Aorta (tissue), 5 donors: ENCODE measurements around the gene EN2. TPM values are rescaled to one million over a fixed set of nuclear protein-coding genes. Genes with fewer than 3 reads are reported as not detected.

Experiments
- ATAC-seq: fragments of 200-7000 bp; cut with Tn5 transposase; one replicate; pipeline ENCODE4 v1.9.1; 2022; ENCODE audit warnings: moderate library complexity; ENCODE audit not compliant: low FRiP score
- DNase-seq, 2 donors: peaks; one replicate each; pipeline ENCODE4 v3.0.0-alpha.2; 2020
- H3K27ac ChIP-seq, 2 donors: one replicate each; pipeline ENCODE4 v1.5.1; 2013; ENCODE audit warnings: low read length in 2 of 2, mild to moderate bottlenecking in 2 of 2, moderate library complexity in 2 of 2, control low read depth in 1 of 2, inconsistent platforms in 1 of 2, low read depth in 1 of 2
- H3K27me3 ChIP-seq, 2 donors: one replicate each; pipeline ENCODE4 v1.6.1; 2013; ENCODE audit warnings: control low read depth in 1 of 2, low read length in 1 of 2, mild to moderate bottlenecking in 1 of 2, moderate library complexity in 1 of 2; ENCODE audit not compliant: insufficient read depth in 2 of 2, control insufficient read depth in 1 of 2
- H3K36me3 ChIP-seq, 2 donors: one replicate each; pipeline ENCODE4 v1.6.1; 2013; ENCODE audit warnings: control low read depth in 1 of 2, low read length in 1 of 2, mild to moderate bottlenecking in 1 of 2; ENCODE audit not compliant: insufficient read depth in 2 of 2, control insufficient read depth in 1 of 2
- H3K4me1 ChIP-seq, 2 donors: one replicate each; pipeline ENCODE4 v1.6.1; 2013; ENCODE audit warnings: low read length in 2 of 2, control low read depth in 1 of 2, mild to moderate bottlenecking in 1 of 2, moderate library complexity in 1 of 2; ENCODE audit not compliant: insufficient read depth in 2 of 2, control insufficient read depth in 1 of 2
- H3K4me3 ChIP-seq, 2 donors: one replicate each; pipeline ENCODE4 v1.5.1; 2013; ENCODE audit warnings: low read length in 2 of 2, control low read depth in 1 of 2, mild to moderate bottlenecking in 1 of 2
- H3K9me3 ChIP-seq: one replicate; pipeline ENCODE4 v1.6.1; 2013; ENCODE audit warnings: mild to moderate bottlenecking, low read length; ENCODE audit not compliant: control insufficient read depth
- WGBS, 2 donors: extraction: QIAGEN DNeasy Blood & Tissue Kit; methylation state at CpG; one replicate each; pipeline ENCODE4 v1.1.7; 2013; 5-methylcytosine and 5-hydroxymethylcytosine counted together
- intact Hi-C, 2 donors: fragments of 100-400 bp; cut with DNase I; formaldehyde crosslinking; loops; one replicate each; pipeline versions ENCODE4 v1.14.2 to v1.15.0; 2022
- polyA plus RNA-seq, 2 donors: library from polyadenylated mRNA; stranded (reverse); fragments of 200-250 nt; gene quantifications; one replicate each; pipeline ENCODE4 v1.2.3, GENCODE V29; 2013
- total RNA-seq, 2 donors: library from RNA; stranded (reverse); fragmentation: NEBNext Ultra II Directional; extraction: Animal tissue kit (Norgen Biotek cat#: 25700); gene quantifications; one replicate each; pipeline ENCODE4 v1.2.1, GENCODE V29; 2021
- donor health status: healthy with polysubstance abuse.
- donor health status: Bipolar disorder and iron deficiency.
- donor health status: DM: no; HTN: no; CAD: no.
- donor health status: DM: no; HTN: no; CAD: no.
- donor health status: DM: yes; HTN: yes; CAD: no.

EN2 gene
- total and polyA plus RNA-seq, 4 donors: not detected

DNA sequence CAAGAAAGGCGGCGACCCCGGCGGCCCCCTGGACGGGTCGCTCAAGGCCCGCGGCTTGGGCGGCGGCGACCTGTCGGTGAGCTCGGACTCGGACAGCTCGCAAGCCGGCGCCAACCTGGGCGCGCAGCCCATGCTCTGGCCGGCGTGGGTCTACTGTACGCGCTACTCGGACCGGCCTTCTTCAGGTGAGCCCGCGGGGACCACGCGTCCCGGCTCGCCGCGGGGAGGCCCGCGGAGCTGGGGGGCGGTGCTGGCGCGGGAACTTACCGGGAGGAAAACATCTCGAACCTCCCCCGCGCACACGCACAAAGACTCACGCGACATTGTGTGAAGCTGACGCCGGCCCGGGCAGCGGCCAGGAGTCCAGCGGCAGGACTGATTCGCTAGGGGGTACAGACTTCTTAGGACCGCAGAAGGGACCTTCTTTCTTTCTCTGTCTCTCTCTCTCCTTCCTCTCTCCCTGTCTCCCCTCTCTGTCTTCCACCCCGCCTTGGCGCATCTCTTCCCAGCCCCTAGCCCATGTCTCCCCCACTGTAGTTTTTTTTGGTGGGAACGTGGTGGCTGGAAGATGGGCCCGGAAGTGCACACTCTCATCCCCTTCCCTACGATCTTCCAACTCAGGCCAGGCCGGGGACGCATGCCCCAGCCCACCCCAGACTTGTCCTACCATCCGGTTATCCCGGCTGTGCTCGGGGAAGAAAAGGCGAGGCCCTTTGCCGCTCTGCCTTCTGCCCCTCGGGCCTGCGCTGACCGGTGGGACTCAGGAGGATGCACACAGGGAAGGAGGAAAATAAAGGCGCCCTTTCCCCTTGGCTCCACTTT is 1.2 kb downstream of the EN2 start:
- H3K9me3 ChIP-seq: no peaks in the 10 kb centered on the region
- DNase-seq: peak in 1 of 2 donors; percentile 71
- WGBS, 2 donors: 3 to 4% methylated on average over 66 to 68 of the region's 68 CpGs
- H3K27ac ChIP-seq: no peak overlapping the region
- H3K4me1 ChIP-seq: no peaks in the 10 kb centered on the region
- ATAC-seq: no peak
- no peaks in the 10 kb centered on the region for H3K36me3 ChIP-seq
- H3K4me3 ChIP-seq: peak overlapping the region in 1 of 2 donors; percentile 35
- intact Hi-C loops: no loop called here
- H3K27me3 ChIP-seq: no peaks in the 10 kb centered on the region

DNA sequence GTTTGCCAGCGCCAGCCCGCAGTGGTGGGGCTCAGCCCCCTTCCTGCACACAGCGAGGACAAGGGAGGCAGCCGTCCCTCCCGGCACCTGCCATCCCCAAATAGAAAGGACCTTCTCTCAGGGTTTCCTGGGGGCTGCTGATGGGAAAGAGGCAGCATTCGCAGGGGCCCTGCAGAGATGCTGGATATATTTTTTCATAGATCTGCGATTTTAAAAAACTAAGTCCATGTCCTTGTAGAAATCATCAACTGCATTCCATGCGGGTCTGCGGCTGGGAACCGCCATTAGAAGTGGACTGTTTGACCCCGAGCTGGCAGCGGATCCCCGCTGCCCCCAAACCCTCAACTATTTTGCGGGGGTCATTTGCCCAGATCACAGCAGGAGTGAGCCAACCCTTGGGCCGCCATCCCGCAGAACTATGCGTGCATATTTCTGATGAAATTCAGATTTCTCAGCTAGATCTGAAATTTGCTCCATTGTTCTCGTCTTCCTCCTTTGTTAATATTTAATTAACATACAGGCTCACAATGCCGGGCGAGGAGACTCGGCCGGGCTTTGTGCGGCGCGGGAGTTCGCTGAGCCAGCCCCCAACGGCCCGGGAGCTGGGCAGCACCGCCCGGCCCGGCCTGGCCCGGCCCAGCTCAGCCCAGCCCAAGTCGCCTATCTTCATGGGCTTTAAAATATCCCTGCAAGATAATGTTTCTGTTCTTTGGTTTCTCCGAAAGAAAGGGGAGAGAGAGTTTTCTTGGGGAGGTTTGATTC is 2.0 kb downstream of the EN2 start:
- 14 to 15% methylated on average over 34 of the region's 34 CpGs for WGBS, 2 donors
- H3K4me3 ChIP-seq: no peak overlapping the region
- H3K27ac ChIP-seq: no peak overlapping the region
- ATAC-seq: no peak
- H3K9me3 ChIP-seq: no peaks in the 10 kb centered on the region
- H3K27me3 ChIP-seq: no peaks in the 10 kb centered on the region
- no peaks in the 10 kb centered on the region for H3K36me3 ChIP-seq
- intact Hi-C loops: no loop called here
- no peaks in the 10 kb centered on the region for H3K4me1 ChIP-seq
- DNase-seq: peak in 1 of 2 donors; percentile 36

DNA sequence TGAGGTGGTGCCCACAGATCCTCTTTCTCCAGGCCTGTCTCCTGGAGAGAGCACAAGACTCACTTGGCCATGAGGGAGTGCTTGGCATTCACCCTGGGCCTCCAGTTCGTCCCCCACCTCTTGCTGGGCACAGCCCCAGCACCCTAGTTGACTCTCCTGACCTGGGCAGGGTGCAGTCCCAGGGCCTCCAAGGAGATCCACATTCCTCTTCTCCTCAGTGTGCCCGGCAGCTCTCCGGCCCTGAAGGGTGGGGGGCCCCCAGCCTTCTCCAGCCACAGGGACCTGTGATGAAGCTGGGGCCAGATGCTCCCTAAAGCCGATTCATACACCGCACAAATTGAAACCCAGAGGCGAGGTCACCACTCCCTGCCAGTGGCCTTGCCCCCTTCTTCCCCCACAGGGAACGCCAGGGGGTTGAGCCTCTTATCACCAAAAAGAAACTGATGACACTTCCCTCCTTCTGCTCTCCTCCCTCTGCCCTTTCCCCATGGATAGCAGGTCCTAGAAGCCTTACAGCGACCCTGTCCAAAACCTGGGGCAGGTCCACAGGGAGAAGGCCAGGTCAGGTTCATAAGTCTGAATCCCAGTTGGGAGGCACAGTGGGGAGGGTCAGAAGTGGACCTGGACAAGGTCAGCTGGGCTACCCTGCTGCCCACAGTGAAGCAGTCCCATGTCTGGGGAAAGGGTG is 3.1 kb downstream of the EN2 start:
- Histone ChIP-seq H3K27me3 (no peaks in the 10 kb centered on the region), H3K9me3 (no peaks in the 10 kb centered on the region), H3K4me1 (no peaks in the 10 kb centered on the region), H3K36me3 (no peaks in the 10 kb centered on the region), H3K27ac (no peak overlapping the region), H3K4me3 (no peak overlapping the region)
- intact Hi-C loops: no loop called here
- DNase-seq: peak in 1 of 2 donors; percentile 51
- no peak for ATAC-seq
- WGBS, 2 donors: 31 to 37% methylated on average over 8 of the region's 8 CpGs

DNA sequence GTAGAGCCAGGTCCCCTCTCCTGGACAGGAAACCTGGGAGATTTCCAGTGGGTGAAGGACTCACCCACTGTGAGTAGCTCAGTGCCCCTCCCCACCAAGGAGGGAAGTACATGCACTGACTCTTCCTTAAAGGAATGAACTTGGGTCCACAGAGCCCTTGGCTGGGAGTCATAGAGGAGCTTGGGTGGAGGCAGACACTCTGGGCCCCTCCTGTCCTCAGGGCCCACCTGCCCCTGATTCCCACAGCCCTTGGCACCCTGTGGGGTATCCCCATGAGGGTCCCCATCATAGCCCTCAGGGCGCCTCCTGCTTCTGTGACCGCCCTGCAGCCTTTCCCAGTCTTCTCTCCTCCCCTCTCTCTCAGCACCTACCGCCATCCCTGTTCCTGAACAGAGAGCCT is 3.7 kb downstream of the EN2 start:
- no peaks in the 10 kb centered on the region for H3K36me3 ChIP-seq
- H3K4me1 ChIP-seq: no peaks in the 10 kb centered on the region
- 52 to 71% methylated on average over 3 of the region's 3 CpGs for WGBS, 2 donors
- H3K4me3 ChIP-seq: no peak overlapping the region
- no peaks in the 10 kb centered on the region for H3K27me3 ChIP-seq
- H3K27ac ChIP-seq: no peak overlapping the region
- DNase-seq: peak in 1 of 2 donors; percentile 22
- no peaks in the 10 kb centered on the region for H3K9me3 ChIP-seq
- ATAC-seq: no peak
- intact Hi-C loops: no loop called here

DNA sequence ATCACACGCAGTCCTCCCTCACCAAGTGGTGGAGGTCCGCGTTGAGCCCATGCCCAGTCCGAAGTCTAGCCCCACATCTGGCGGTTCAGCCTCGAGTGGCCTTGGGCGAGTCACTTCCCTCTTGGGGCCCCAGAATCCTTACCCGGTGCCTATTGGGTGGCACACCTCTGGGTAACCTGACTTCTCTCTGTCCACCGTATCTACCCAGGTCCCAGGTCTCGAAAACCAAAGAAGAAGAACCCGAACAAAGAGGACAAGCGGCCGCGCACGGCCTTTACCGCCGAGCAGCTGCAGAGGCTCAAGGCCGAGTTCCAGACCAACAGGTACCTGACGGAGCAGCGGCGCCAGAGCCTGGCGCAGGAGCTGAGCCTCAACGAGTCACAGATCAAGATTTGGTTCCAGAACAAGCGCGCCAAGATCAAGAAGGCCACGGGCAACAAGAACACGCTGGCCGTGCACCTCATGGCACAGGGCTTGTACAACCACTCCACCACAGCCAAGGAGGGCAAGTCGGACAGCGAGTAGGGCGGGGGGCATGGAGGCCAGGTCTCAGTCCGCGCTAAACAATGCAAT is 4.3 kb downstream of the EN2 start:
- DNase-seq: peak in 1 of 2 donors; percentile 63
- Histone ChIP-seq H3K36me3 (no peaks in the 10 kb centered on the region), H3K4me1 (no peaks in the 10 kb centered on the region), H3K4me3 (no peak overlapping the region), H3K9me3 (no peaks in the 10 kb centered on the region), H3K27me3 (no peaks in the 10 kb centered on the region), H3K27ac (no peak overlapping the region)
- WGBS, 2 donors: 18 to 21% methylated on average over 33 of the region's 33 CpGs
- ATAC-seq: no peak
- intact Hi-C loops: no loop called here

- 21 to 23% methylated on average over 15 of the region's 15 CpGs for WGBS, 2 donors
- ATAC-seq: no peak
- intact Hi-C loops: no loop called here
- H3K27me3 ChIP-seq: peaks cover 0 to 2% of the 10 kb centered on the region in 2 donors
- no peaks in the 10 kb centered on the region for H3K4me1 ChIP-seq
- no peak overlapping the region for H3K27ac ChIP-seq
- H3K4me3 ChIP-seq: no peak overlapping the region
- DNase-seq: peak in 1 of 2 donors; percentile 62
- H3K36me3 ChIP-seq: no peaks in the 10 kb centered on the region
- H3K9me3 ChIP-seq: no peaks in the 10 kb centered on the region
Measured at GRCh38 chr7:155463114-155463811, 5.3 kb downstream of the EN2 start.

- intact Hi-C loops: no loop called here
Measured at GRCh38 chr7:155464183-155464582, 6.3 kb downstream of the EN2 start.

More at GRCh38 chr7:155464183-155464582, 6.3 kb downstream of the EN2 start:
- peaks cover 0 to 2% of the 10 kb centered on the region in 2 donors for H3K27me3 ChIP-seq
- WGBS, 2 donors: 30 to 34% methylated on average over 6 of the region's 6 CpGs
- no peaks in the 10 kb centered on the region for H3K4me1 ChIP-seq
- H3K4me3 ChIP-seq: no peak overlapping the region
- DNase-seq (peak in 1 of 2 donors; percentile 2), ATAC-seq (no peak)
- no peak overlapping the region for H3K27ac ChIP-seq
- no peaks in the 10 kb centered on the region for H3K36me3 ChIP-seq
- no peaks in the 10 kb centered on the region for H3K9me3 ChIP-seq
